ENCODE data around the gene ZP3.
"Not testable (repeated sequence)": the region's sequence is repeated elsewhere in the genome, so short reads cannot be mapped to it uniquely, and the experiment has no call there.

ZP3 gene

GRCh38 chr7:76487969-76488368 is 63.2 kb downstream of the ZP3 start:
- DNase-seq: not testable (repeated sequence)

Measured in KG1 (cell line).